Measurements from ENCODE around the gene HIP1R. TPM values are rescaled to one million over a fixed set of nuclear protein-coding genes. Genes with fewer than 3 reads are reported as not detected.
A peak's percentile ranks its signal among the peaks of the same experiment; 100 is the strongest.

HIP1R gene
- total and polyA plus RNA-seq, 2 of the 13 experiments (the other 11 are each of a cell fraction or from before 2014, with no cell fraction given) = 18.4 to 25.5 TPM

DNA sequence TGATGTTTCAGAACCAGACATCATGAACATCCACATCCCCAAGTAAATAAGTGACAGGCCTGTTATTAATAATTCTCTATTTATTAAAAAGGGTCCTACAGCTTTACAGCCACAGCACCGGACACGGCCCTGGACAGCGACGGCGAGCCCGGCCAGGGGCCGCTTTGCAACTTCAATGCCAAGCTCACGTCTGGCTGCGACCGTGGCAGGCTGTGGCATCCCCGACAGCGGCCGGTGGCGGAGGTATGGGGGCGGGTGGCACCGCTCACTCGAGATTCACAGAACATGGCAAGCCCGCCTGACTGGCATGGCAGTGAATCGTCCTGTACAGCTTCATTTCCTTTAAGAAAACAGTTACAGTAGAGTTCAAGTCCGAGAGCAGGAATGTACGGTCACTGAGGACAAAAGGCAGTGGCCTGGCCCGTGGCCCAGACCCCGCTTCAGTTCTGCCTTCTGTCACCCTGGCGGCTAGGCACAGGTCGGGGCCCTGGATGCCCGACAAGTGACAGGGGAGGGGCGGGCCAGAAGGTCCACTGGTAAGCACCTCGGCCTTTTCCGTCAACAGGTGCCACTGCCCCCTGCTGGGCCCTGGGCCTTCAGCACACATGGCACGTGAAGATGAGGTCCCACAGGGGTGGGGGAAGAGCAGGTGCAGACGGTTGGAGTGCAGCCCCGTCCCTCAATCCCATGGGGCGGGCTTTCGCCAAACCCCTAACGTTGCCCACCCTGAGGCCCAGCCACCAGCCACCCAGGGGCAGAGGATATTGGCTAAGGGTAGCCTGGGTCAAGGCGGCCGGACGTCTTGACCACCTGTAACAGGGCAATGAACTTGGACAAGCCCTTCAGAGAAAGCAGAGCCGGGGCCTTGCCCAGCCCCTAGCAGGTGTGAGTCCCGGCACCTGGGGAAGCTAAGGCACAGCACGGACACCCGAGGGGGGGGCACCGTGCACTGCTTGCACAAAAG is 30.3 kb downstream of the HIP1R start (continued):
- TF ChIP-seq, protein P1, sequence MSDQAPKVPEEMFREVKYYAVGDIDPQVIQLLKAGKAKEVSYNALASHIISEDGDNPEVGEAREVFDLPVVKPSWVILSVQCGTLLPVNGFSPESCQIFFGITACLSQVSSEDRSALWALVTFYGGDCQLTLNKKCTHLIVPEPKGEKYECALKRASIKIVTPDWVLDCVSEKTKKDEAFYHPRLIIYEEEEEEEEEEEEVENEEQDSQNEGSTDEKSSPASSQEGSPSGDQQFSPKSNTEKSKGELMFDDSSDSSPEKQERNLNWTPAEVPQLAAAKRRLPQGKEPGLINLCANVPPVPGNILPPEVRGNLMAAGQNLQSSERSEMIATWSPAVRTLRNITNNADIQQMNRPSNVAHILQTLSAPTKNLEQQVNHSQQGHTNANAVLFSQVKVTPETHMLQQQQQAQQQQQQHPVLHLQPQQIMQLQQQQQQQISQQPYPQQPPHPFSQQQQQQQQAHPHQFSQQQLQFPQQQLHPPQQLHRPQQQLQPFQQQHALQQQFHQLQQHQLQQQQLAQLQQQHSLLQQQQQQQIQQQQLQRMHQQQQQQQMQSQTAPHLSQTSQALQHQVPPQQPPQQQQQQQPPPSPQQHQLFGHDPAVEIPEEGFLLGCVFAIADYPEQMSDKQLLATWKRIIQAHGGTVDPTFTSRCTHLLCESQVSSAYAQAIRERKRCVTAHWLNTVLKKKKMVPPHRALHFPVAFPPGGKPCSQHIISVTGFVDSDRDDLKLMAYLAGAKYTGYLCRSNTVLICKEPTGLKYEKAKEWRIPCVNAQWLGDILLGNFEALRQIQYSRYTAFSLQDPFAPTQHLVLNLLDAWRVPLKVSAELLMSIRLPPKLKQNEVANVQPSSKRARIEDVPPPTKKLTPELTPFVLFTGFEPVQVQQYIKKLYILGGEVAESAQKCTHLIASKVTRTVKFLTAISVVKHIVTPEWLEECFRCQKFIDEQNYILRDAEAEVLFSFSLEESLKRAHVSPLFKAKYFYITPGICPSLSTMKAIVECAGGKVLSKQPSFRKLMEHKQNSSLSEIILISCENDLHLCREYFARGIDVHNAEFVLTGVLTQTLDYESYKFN (CRISPR knock-in tag; conservative IDR thresholded peaks at IDR 0.05) = no peak
- TF ChIP-seq ZSCAN9 (CRISPR knock-in tag; IDR thresholded peaks at IDR 0.05; ENCODE audit: borderline replicate concordance) (no peak), SALL1 (CRISPR knock-in tag; IDR thresholded peaks at IDR 0.05) (no peak), ZSCAN30 (CRISPR knock-in tag; IDR thresholded peaks at IDR 0.05) (no peak), ISL2 (CRISPR knock-in tag; IDR thresholded peaks at IDR 0.05) (0 out of 2 replicates have a peak, but pooled peaks have one; percentile 8), JDP2 (CRISPR knock-in tag; IDR thresholded peaks at IDR 0.05; ENCODE audit: borderline replicate concordance) (no peak), ZNF75D (CRISPR knock-in tag; IDR thresholded peaks at IDR 0.05; ENCODE audit: borderline replicate concordance) (no peak), HOXA7 (CRISPR knock-in tag; IDR thresholded peaks at IDR 0.05) (no peak), MYNN (CRISPR knock-in tag; IDR thresholded peaks at IDR 0.05; ENCODE audit: low read depth) (no peak), SRY (CRISPR knock-in tag; IDR thresholded peaks at IDR 0.05) (0 out of 2 replicates have a peak, but pooled peaks have one; percentile 33), CENPX (CRISPR knock-in tag; IDR thresholded peaks at IDR 0.05) (no peak), ARNT2 (CRISPR knock-in tag; IDR thresholded peaks at IDR 0.05; ENCODE audit: low read depth) (no peak; the same call in 1 of the 2 replicates), ZFAT (CRISPR knock-in tag; conservative IDR thresholded peaks at IDR 0.05) (no peak), SMAD9 (CRISPR knock-in tag; IDR thresholded peaks at IDR 0.05) (no peak), MBNL3 (CRISPR knock-in tag; conservative IDR thresholded peaks at IDR 0.05) (no peak), RBM22 (optimal IDR thresholded peaks at IDR 0.05; ENCODE audit: low read length) (peak; percentile 47), ZSCAN21 (CRISPR knock-in tag; IDR thresholded peaks at IDR 0.05; ENCODE audit: borderline replicate concordance) (no peak), AHR (CRISPR knock-in tag; IDR thresholded peaks at IDR 0.05) (no peak), SRSF9 (IDR thresholded peaks at IDR 0.05; ENCODE audit: borderline replicate concordance, insufficient read depth, low read depth, low read length, poor library complexity, severe bottlenecking) (no peak), ZSCAN25 (CRISPR knock-in tag; IDR thresholded peaks at IDR 0.05) (no peak), SAFB2 (CRISPR knock-in tag; IDR thresholded peaks at IDR 0.05; ENCODE audit: borderline replicate concordance, low read depth) (no peak)
- TF ChIP-seq, protein P2, sequence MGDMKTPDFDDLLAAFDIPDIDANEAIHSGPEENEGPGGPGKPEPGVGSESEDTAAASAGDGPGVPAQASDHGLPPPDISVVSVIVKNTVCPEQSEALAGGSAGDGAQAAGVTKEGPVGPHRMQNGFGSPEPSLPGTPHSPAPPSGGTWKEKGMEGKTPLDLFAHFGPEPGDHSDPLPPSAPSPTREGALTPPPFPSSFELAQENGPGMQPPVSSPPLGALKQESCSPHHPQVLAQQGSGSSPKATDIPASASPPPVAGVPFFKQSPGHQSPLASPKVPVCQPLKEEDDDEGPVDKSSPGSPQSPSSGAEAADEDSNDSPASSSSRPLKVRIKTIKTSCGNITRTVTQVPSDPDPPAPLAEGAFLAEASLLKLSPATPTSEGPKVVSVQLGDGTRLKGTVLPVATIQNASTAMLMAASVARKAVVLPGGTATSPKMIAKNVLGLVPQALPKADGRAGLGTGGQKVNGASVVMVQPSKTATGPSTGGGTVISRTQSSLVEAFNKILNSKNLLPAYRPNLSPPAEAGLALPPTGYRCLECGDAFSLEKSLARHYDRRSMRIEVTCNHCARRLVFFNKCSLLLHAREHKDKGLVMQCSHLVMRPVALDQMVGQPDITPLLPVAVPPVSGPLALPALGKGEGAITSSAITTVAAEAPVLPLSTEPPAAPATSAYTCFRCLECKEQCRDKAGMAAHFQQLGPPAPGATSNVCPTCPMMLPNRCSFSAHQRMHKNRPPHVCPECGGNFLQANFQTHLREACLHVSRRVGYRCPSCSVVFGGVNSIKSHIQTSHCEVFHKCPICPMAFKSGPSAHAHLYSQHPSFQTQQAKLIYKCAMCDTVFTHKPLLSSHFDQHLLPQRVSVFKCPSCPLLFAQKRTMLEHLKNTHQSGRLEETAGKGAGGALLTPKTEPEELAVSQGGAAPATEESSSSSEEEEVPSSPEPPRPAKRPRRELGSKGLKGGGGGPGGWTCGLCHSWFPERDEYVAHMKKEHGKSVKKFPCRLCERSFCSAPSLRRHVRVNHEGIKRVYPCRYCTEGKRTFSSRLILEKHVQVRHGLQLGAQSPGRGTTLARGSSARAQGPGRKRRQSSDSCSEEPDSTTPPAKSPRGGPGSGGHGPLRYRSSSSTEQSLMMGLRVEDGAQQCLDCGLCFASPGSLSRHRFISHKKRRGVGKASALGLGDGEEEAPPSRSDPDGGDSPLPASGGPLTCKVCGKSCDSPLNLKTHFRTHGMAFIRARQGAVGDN (CRISPR knock-in tag; IDR thresholded peaks at IDR 0.05) = peak; percentile 52; the same call in 1 of the 2 replicates

Measured in HepG2 (cell line).